Naive B cell (primary cell): Measurements from ENCODE around the gene DNAL1. TPM values are rescaled to one million over a fixed set of nuclear protein-coding genes. Genes with fewer than 3 reads are reported as not detected.
A peak's percentile ranks its signal among the peaks of the same experiment; 100 is the strongest.

Experiments
- ATAC-seq, 2 donors: fragments of 150-1000 bp; cut with Tn5 transposase; 2 replicates each; pipeline ENCODE4 v1.10.0; 2021; ENCODE audit warnings: low read depth in 2 of 2, mild to moderate bottlenecking in 2 of 2, moderate library complexity in 2 of 2
- DNase-seq: peaks from one replicate; pipeline ENCODE4 v3.0.0; 2022
- H3K27ac Mint-ChIP-seq, 6 donors: one replicate each; pipeline ENCODE4 v1.8.0; 2020 to 2022; ENCODE audit warnings: mild to moderate bottlenecking in 6 of 6, mixed read lengths in 6 of 6, moderate library complexity in 5 of 6, inconsistent platforms in 2 of 6
- H3K27me3 Mint-ChIP-seq, 3 donors: one replicate each; pipeline ENCODE4 v1.8.0; 2021 to 2022; ENCODE audit warnings: mixed read lengths in 3 of 3, mild to moderate bottlenecking in 1 of 3
- H3K36me3 Mint-ChIP-seq, 2 donors: one replicate each; pipeline ENCODE4 v1.8.0; 2020 to 2022; ENCODE audit warnings: mixed read lengths in 2 of 2, inconsistent platforms in 1 of 2, mild to moderate bottlenecking in 1 of 2
- H3K4me1 Mint-ChIP-seq, 3 donors: one replicate each; pipeline ENCODE4 v1.8.0; 2020 to 2022; ENCODE audit warnings: mixed read lengths in 3 of 3, inconsistent platforms in 1 of 3, mild to moderate bottlenecking in 1 of 3, moderate library complexity in 1 of 3
- H3K4me3 Mint-ChIP-seq, 8 donors: one replicate each; pipeline ENCODE4 v1.8.0; 2020 to 2022; ENCODE audit warnings: mild to moderate bottlenecking in 8 of 8, mixed read lengths in 8 of 8, moderate library complexity in 8 of 8, inconsistent platforms in 2 of 8
- H3K9me3 Mint-ChIP-seq, 7 donors: one replicate each; pipeline ENCODE4 v1.8.0; 2020 to 2022; ENCODE audit warnings: mixed read lengths in 7 of 7, mild to moderate bottlenecking in 5 of 7, inconsistent platforms in 2 of 7, moderate library complexity in 1 of 7
- polyA plus RNA-seq, 6 donors: library from polyadenylated mRNA; unstranded; fragments of 300-500 nt; fragmentation: Illumina TruSeq; gene quantifications; one replicate each; pipeline ENCODE4 v1.2.3, GENCODE V29; 2021; ENCODE audit warnings: low read depth in 6 of 6

Gene DNAL1
- polyA plus RNA-seq, 6 donors from 2014 or later = 2.3 to 7.1 (median 2.9) TPM

DNA sequence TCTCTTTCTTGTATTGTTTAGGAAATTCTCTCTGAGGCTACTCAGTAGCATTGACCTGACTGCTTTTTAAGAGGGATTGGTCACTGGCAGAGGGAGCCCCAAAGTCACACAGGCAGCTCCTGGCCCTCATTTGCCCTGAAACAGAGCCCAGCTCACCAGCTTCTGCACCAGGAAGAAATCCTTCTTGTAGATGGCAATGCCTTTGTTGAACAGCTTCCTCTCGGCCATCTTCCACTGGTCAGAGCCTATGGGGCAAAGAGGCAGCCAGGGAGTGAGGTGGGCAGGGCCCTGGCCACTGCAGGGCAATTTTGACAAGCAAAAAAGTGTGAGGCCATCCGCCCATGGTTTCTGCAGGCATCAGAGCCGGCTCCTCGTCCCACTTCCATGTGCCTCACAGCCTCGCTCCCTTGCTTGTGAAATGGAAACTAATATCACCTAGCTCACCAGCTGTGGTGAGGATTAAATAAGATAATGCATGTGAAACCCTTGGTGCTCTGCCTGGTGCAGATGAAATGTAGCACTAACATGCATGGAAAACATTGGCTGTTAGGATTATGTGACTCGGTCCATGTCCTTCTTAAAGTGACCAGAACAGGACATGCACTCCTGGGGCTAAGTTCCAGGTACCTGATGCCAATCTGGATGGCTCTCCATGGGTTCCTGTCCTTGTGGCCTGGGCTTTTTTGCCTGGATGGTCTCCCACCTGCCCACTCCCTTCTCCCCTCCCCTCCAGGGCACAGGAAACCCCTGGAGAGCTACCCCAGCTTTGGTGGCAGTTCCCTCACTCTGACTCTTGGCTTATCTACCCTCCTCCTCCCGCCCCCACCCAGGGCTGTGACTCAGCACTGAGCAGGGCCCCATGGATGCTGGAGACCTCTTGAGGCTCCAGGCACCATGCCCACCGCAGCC is 80.6 kb downstream of the DNAL1 start:
- DNase-seq (no peak), ATAC-seq (no peak)
- H3K27ac Mint-ChIP-seq = peak overlapping the region in 4 of 6 donors; percentile 42 to 87 (median 82)
- H3K4me1 Mint-ChIP-seq = peaks cover 20 to 26% (median 20%) of the 10 kb centered on the region in 3 donors
- peaks cover 13 to 22% of the 10 kb centered on the region in 2 donors for H3K36me3 Mint-ChIP-seq
- peak overlapping the region in 2 of 8 donors; percentile 25 to 60 for H3K4me3 Mint-ChIP-seq
- H3K27me3 Mint-ChIP-seq = no peaks in the 10 kb centered on the region
- no peaks in the 10 kb centered on the region for H3K9me3 Mint-ChIP-seq

DNA sequence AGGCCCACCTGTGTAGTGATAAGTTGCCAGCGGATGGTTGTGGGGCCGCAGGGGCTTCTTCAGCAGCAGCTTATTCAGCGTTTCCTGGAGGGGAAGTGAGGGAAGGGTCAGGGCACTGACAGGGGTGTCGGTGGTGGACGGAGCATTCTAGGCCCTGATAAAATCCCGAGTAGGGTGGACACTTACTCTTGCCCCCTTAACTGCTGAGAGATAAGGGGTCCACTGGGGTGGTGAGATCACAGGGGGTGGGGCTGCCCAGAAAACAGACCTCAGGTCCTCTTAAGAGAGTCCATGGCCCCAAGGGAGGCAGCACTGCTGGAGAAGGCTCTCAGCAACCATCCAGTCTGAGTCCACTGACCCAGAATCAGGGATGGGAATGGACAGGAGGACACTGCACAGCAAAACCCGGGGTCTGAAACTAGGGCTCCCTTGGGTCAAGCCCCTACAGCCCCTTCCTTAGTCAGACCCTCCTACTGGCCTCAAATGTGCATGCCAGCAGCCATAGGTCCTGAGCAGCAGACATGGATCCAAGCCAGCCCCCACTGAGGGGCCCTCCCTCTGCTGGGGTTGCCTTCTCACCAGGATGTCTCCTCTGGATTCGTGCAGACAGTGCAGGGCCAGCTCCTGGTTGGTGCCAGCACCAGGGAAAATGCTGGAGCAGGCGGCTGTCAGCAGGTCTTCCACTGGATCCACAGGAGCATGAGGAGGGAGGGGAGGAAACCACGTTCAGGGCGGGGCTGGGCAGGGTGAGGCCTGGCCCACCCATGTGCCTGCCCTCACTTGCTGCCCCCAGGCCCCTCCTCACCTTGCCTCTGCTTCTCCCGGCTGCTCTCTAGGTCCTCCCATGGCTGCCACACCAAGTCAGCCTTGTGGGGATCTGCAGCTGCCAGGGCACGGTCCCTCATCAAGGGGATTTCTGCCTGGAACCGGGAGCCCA is 81.5 kb downstream of the DNAL1 start:
- DNase-seq (no peak), ATAC-seq (no peak)
- no peaks in the 10 kb centered on the region for H3K9me3 Mint-ChIP-seq
- H3K27me3 Mint-ChIP-seq = no peaks in the 10 kb centered on the region
- peak overlapping the region in 1 of 8 donors; percentile 60 for H3K4me3 Mint-ChIP-seq
- peaks cover 13 to 22% of the 10 kb centered on the region in 2 donors for H3K36me3 Mint-ChIP-seq
- peak overlapping the region in 3 of 6 donors; percentile 11 to 85 (median 84) for H3K27ac Mint-ChIP-seq
- H3K4me1 Mint-ChIP-seq = peaks cover 18 to 27% (median 25%) of the 10 kb centered on the region in 3 donors

DNA sequence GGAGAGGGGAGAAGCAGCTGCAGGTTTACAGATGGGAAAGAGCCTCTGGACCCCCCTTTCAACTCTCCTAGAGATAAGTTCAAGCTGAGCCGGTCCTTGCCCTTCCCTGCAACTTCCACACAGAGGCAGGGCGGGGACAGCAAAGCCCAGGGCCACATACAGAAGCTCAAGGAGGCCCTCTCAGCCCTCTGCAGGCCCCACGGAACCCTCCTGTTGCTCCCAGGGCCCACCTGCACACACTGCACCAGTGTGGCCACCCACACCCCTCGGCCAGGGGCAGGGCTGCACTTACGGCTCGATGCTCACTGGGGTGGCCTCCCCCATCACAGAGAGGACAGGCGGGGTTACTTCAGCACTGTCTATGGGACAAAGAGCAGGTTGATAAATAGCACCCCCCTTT is 82.4 kb downstream of the DNAL1 start:
- Mint-ChIP-seq H3K27ac (peak overlapping the region in 1 of 6 donors; percentile 75), H3K4me3 (no peak overlapping the region), H3K4me1 (peaks cover 14 to 30% (median 27%) of the 10 kb centered on the region in 3 donors), H3K36me3 (peaks cover 10 to 13% of the 10 kb centered on the region in 2 donors), H3K27me3 (no peaks in the 10 kb centered on the region), H3K9me3 (no peaks in the 10 kb centered on the region)
- DNase-seq (no peak), ATAC-seq (no peak)

DNA sequence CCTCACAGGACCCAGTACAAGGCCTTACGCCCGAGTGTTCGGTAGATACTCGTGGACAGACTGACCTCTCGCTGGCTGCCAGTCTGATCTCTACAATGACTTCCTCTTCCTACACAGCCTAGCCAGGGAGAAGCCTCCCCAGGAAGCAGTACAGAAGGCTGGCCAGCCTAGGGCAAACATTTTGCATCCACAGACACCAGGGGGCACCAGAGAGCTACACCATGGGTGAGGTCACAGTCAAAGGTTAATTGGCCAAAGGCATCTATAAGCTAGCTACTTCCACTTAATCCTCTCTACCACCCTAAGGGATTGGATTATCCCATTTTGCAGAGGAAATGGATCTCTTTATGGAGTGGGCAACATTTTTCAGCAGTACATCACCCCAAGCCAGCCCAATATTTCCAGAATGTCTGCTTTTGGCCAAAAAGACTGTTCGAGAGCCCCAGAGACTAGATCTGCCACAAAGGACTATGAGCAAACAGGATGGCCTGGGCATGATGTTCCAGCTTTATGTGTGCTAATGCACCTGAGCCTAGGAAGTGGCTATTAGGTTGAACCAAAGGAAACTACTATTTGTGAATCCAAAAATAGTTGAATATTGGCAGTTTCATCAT is 84.0 kb downstream of the DNAL1 start:
- Mint-ChIP-seq H3K4me1 (peaks cover 14 to 32% (median 27%) of the 10 kb centered on the region in 3 donors), H3K27ac (peak overlapping the region; percentile 70 to 92 (median 76)), H3K36me3 (peaks cover 1 to 12% of the 10 kb centered on the region in 2 donors), H3K27me3 (no peaks in the 10 kb centered on the region), H3K9me3 (no peaks in the 10 kb centered on the region), H3K4me3 (no peak overlapping the region)
- ATAC-seq (peak; percentile 93 to 95), DNase-seq (peak; percentile 80)

DNA sequence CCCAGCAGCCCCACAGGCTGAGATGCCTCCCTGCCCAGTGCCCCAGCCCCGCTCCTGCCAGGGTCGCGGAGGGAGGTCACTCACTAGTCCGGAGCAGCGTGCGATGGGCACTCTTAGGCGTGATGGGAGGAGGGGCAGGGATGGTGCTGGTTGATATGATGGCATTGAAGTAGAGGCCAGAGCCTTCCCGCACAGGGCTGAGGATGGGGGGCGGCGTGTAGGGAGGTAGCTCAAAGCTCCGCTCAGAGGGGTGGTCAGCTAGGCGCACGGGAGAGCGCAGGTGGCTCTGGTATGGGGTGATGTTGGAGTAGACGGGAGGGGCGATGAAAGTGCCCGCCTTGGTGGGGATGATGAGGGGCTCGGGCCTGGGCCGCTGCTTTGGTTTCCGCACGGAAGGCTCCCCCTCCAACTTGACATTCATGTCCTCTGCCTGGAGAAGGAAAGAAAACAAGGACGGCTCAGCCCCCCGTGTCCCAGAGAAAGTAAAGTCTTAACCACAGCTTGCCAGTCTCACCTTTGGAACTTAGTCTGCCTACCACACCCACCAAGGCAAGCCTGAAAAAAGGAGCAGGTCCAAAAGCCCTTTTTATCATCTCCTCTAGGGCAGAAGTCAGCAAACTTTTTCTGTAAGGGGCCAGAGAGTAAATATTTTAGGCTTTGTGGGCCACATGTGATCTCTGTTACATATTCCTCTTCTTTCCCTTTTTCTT is 84.9 kb downstream of the DNAL1 start:
- Mint-ChIP-seq H3K9me3 (no peaks in the 10 kb centered on the region), H3K4me1 (peaks cover 14 to 41% (median 30%) of the 10 kb centered on the region in 3 donors), H3K4me3 (peak overlapping the region in 2 of 8 donors; percentile 60 to 76), H3K36me3 (peaks cover 3 to 12% of the 10 kb centered on the region in 2 donors), H3K27me3 (no peaks in the 10 kb centered on the region), H3K27ac (peak overlapping the region in 5 of 6 donors; percentile 73 to 93 (median 84))
- no peak for DNase-seq
- no peak for ATAC-seq

DNA sequence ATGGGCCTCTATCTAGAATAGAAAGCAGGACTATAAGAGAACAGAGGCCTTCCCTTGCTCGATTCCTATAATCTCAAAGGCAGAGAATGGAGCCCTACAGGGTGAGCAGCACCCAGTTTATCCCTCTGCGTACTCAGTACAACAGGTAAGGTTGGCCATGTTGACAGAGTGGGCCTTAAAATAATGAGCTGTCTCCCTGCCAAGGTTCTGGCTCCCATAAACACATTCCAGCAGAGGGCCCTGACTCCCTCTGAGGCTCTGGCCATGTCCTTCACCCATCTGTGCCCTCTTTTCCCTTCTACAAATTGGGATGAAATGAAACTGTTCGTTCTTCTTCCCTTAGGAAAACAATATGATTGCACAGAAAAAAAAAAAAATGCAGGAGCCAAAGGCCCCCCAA is 86.3 kb downstream of the DNAL1 start:
- Mint-ChIP-seq H3K36me3 (peaks cover 6 to 12% of the 10 kb centered on the region in 2 donors), H3K27ac (peak overlapping the region in 3 of 6 donors; percentile 68 to 88 (median 82)), H3K9me3 (no peaks in the 10 kb centered on the region), H3K4me3 (no peak overlapping the region), H3K4me1 (peaks cover 14 to 44% (median 32%) of the 10 kb centered on the region in 3 donors), H3K27me3 (no peaks in the 10 kb centered on the region)
- ATAC-seq (no peak), DNase-seq (no peak)

DNA sequence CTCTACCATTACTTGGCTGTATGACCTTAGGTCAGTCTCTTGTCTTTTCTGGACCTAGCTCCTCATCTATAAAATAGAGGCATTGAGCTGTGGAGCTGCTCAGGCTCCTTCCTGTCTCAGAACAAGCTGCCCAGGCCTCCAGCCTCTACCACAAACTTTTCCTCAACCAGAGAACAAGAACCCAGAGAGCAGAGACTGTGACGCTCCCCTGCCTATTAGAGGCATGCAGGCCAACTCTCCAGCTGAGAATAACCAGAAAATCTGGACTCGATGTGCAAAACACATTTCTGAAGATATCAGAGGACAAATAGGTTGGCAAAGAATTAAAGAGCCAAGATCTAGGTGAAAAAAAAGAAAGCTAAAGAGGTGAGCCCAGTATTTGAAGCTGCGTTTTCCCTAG is 87.2 kb downstream of the DNAL1 start:
- Mint-ChIP-seq H3K4me1 (peaks cover 14 to 47% (median 32%) of the 10 kb centered on the region in 3 donors), H3K36me3 (peaks cover 6 to 15% of the 10 kb centered on the region in 2 donors), H3K27me3 (no peaks in the 10 kb centered on the region), H3K27ac (peak overlapping the region; percentile 14 to 86 (median 70)), H3K9me3 (no peaks in the 10 kb centered on the region), H3K4me3 (no peak overlapping the region)
- no peak for ATAC-seq
- DNase-seq = no peak

DNA sequence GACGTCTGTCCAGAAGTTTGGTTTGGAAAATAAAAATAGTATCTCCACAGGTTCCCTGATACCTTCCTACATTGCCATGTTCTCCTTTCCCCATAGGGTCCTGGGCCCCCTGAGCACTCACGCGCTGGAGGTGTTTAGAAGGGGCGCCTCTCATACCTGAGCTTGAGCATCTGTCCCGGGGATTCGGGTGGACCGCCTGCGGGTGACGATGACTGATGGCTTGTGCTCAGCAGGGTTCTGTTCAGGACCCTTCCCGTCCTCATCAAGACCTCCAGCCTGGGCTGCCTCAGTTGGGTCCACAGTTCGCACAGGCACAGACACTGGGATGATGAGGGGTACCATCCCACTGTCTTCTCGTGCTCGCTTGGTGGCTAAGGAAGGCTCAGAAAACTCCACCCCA is 92.1 kb downstream of the DNAL1 start:
- Mint-ChIP-seq H3K4me1 (peaks cover 15 to 42% (median 39%) of the 10 kb centered on the region in 3 donors), H3K9me3 (no peaks in the 10 kb centered on the region), H3K27me3 (no peaks in the 10 kb centered on the region), H3K27ac (peak overlapping the region in 3 of 6 donors; percentile 11 to 83 (median 74)), H3K4me3 (no peak overlapping the region), H3K36me3 (peaks cover 5 to 6% of the 10 kb centered on the region in 2 donors)
- no peak for DNase-seq
- ATAC-seq = no peak

DNA sequence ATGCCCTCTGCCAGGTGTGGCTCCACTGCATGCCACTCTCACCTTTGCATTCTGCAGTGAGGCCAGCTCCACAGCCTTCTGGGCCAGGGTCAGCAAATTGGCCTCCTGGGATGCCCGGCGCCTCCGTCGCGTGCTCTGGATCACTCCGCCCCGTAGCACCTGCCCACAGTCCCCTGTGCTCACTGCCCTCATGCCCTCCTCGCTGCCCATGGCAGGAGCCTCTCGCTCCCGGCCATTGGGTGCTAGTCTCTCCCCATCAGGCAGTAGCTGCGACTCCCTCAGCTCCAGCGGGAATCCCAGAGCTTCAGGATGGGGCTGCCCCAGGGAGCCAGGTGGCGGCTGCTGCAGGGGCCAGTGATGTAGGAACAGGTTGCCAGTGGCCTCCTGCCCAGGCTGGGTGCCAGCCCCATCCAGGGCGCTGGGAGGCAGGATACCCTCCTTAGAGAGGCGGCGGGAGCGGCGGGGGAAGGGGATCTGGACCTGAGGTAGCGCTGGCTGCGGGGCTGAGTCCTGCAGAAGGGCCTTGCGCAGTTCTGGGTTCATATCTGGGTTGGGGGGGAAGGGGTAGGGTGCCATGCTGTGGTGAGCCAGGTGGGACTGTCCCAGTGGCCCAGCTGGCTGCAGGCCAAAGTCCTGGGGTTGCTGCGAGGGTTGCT is 93.9 kb downstream of the DNAL1 start:
- Mint-ChIP-seq H3K27me3 (no peaks in the 10 kb centered on the region), H3K27ac (peak overlapping the region in 3 of 6 donors; percentile 32 to 78 (median 39)), H3K36me3 (peaks cover 5 to 6% of the 10 kb centered on the region in 2 donors), H3K4me3 (peak overlapping the region in 1 of 8 donors; percentile 25), H3K9me3 (no peaks in the 10 kb centered on the region), H3K4me1 (peaks cover 33 to 57% (median 55%) of the 10 kb centered on the region in 3 donors)
- ATAC-seq (no peak), DNase-seq (no peak)

DNA sequence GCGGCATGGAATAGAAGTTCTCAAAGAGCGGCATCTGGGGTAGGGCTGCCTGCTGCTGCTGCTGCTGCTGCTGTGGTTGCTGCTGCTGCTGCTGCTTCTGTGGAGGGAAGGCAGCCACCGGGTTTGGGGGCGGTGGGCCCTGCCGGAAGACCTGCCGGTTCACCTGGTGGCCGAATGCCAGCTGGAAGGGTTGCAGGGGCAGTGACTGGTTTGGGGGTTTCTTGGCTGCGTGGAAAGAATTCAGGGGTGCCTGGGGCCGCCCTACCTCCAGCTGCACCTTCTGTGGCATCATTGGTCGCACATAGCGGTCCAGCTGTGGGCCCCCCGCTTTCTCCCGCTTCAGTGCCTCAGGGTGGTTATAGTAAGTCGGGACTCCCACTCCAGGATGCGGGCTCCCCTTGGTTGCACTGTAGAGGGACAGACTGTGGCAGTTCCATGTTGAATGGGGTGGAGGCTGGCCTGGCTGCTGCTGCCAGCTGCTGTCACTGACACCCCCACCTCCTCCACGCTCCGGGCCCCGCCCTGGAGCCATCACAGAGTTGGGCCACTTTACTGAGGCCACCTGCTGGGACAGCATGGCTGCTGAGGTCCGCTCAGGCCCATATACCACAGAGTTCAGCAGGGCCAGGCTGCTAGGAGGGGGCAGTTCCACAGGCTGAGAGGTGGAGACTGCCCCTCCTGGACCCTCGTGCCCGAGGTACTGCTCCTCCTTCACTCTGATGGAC is 94.5 kb downstream of the DNAL1 start:
- H3K9me3 Mint-ChIP-seq = no peaks in the 10 kb centered on the region
- H3K27ac Mint-ChIP-seq = peak overlapping the region in 4 of 6 donors; percentile 15 to 83 (median 58)
- H3K4me3 Mint-ChIP-seq = peak overlapping the region in 2 of 8 donors; percentile 45 to 50
- DNase-seq (no peak), ATAC-seq (no peak)
- H3K4me1 Mint-ChIP-seq = peaks cover 40 to 64% (median 57%) of the 10 kb centered on the region in 3 donors
- no peaks in the 10 kb centered on the region for H3K27me3 Mint-ChIP-seq
- H3K36me3 Mint-ChIP-seq = peaks cover 5 to 6% of the 10 kb centered on the region in 2 donors

DNA sequence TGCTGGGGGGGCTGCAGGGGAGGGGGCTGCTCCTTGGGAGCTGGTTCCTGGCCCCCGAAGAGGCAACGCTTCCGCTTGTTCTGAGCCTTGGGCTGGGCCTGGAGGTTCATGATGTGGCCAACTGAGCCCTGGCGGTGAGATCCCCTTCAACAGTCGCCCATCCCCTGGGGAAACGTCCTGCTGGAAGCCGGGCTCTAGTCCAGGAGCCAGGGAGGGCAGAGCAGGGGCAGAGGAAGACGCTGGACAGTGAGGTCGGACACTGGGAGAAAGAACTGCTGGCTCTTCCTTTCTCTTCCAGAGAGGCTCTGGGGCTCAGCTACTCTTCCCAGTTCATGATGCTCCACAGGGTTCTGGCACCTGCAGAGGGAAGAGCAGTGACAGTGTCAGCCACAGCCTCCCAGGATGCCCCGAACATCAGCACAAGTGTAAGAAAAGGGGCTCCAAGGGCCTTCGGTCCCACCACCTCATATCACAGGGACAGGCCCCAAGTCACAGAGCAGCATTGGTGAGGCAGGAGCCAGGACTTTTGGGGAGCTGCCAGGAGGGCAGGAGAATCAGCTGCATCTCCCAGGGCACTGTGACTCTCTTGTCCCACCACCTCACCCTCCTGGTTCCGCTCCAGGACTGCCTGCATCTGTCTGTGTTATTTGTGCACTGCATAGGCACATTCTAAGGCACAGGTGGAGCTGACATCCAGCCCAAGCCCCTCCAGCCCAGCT is 95.3 kb downstream of the DNAL1 start:
- H3K27ac Mint-ChIP-seq = peak overlapping the region; percentile 26 to 84 (median 73)
- H3K4me1 Mint-ChIP-seq = peaks cover 46 to 66% (median 57%) of the 10 kb centered on the region in 3 donors
- peak overlapping the region in 6 of 8 donors; percentile 45 to 94 (median 80) for H3K4me3 Mint-ChIP-seq
- H3K36me3 Mint-ChIP-seq = peaks cover 0 to 5% of the 10 kb centered on the region in 2 donors
- ATAC-seq (no peak), DNase-seq (no peak)
- no peaks in the 10 kb centered on the region for H3K27me3 Mint-ChIP-seq
- H3K9me3 Mint-ChIP-seq = no peaks in the 10 kb centered on the region
